ENCODE data around the gene SH3GL1.
"Not testable (repeated sequence)": the region's sequence is repeated elsewhere in the genome, so short reads cannot be mapped to it uniquely, and the experiment has no call there.

The SH3GL1 gene

DNA sequence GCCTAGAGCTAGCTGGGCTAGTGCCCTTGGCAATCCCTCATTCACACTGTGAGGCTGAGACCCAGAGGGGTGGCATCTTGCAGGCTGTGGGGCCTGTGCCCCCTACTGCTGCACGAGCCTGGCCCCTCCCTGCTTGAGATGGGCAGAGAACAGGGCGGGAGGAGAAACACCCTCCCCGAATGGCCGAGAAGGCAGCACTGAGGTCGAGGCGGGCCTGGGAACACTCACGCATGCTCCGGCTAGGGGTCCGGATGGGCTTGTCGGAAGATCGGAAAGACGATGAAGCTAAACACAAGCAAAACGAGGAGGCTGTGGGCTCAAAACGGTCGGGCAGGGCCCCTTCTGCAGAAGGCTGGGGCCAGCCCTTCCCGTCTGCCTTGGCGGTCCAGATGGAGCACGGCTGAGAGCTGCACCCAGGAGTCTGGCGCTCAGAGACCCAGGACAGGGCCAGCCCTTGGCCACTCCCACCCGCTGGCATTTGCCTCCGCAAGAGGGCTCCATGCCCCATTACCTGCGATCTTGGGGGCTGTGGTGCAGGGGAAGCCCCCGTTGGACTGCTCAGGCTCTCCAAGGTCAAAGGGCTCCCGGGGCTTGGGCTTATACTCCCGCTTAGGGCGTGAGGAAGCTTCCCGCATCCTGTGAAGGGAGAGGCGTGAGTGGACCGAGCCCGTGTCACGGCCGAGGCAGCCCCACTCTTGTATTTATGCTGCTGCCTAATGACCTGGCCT lies 38.1 kb downstream of the SH3GL1 start:
- DNase-seq: no peak

DNA sequence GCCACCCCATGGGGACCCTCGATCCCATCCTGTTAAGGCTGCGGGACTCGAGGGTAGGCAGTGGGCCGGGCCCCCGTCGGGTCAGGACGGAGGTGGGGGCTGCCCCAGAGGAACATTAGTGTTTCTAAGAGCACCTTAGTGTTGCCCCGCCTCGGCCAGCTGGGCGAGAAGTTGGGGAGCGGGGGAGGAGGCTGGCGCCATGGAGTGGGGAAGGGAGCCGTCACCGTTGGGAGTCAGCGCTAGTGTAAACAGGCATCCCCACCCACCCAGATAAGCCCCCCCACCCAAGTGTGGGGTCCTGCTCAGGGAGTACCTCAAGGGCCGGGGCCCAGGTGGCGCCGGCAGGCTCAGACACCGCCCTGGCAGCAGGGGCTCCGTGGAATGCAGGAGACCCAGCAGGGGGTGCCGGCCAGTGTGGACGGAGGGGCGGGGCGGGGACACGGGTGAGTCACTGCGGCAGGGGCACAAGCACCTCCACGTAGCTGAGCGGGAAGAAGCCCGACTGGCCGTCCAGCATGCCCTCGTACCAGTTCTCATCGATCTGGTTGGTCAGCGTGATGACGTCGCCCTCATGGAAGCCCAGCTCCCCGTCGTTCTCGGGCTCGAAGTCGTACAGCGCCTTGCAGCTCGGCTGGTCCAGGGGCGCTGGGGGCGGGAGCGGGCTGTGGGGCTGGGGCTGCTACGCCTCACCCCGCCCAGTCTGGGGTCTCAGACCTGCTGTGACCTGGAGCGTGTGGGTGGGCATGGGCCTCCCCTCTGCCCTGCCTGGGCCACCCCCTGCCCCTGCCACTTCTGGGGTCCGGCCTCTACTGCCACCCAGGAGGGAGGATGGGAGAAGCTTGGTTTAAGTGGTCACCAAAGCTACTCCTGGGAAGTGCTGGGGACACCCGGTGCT lies 38.9 kb downstream of the SH3GL1 start:
- no peak for DNase-seq

DNA sequence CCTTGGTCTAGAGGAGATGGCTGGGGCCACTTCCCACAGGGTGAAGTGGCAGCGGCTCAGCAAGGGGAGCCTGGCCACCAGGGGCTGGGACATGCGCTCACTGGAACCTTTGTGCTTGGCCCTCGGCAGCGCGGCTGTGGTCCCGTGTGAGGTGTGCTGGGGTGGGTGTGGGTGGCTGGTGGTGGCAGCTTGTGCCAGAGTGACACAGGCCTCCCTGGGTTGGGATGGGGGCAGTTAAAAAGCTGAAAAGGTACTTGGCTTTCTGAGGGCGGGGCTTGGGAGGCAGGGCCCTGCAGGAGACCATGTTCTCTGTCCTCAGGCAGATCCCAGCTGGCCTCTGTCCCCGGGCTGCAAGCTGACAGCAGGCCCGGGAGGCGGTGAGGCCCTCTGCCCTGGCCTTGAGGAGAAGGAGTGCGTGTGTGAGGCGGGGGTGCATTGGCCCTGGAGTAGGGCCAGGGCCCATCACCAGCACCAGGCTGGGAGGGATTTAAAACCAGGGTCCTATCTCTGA lies 39.7 kb downstream of the SH3GL1 start:
- DNase-seq: no peak

DNA sequence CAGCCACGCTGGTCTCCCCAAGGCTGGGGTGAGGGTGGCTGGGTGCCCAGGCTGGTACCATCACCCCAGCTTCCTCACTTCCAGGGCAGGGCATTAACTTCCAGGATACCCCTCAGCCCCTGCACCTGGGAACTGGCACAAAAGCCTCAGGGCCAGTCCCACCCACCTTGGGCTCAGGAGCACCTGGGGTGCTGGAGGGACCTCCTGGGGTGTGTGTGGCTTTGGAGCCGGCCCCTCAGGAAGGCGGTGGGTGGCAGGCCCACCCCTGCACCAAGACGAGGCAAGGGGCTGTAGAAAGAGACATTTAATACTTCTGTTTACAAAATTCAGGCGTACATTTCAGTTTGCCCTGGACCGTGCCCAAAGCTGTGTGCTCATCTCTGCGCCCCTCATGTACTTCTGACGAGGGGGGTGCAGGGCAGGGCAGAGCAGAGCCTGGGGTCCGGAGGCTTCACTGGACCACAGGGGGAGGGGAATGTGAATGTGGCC lies 40.2 kb downstream of the SH3GL1 start:
- no peak for DNase-seq

DNA sequence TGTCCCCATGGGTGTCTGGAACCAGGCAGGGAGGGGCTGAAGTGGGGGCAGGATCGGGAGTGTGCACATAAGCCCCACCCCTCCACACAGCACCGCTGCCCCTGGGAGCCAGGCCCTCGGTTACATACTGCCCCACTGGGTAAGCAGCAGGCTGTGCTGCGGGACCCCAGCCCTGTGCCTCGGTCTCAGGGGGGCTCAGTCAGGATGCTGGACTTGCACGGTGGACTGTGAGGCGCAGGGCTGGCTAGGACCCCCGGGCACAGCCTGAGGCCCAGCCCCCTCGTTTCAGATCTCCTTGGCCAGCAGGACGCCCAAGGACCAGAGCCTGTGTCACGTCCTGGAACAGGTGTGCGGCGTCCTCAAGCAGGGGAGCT lies 40.7 kb downstream of the SH3GL1 start:
- DNase-seq: no peak

GRCh38 chr19:4358709-4359626 lies 41.4 kb downstream of the SH3GL1 start:
- DNase-seq: no peak

- DNase-seq: no peak
These were observed 42.4 kb downstream of the SH3GL1 start for GRCh38 chr19:4357921-4358326.

- DNase-seq: no peak
These were observed 43.1 kb downstream of the SH3GL1 start for GRCh38 chr19:4357095-4357797.

- DNase-seq: no peak
These were observed 45.5 kb downstream of the SH3GL1 start for GRCh38 chr19:4354897-4355296.

GRCh38 chr19:4354282-4354681 lies 46.1 kb downstream of the SH3GL1 start:
- no peak for DNase-seq

- peak; percentile 38 for DNase-seq
These were observed 47.6 kb downstream of the SH3GL1 start for GRCh38 chr19:4352701-4353121.

- no peak for DNase-seq
These were observed 49.6 kb downstream of the SH3GL1 start for GRCh38 chr19:4350726-4351125.

GRCh38 chr19:4350111-4350510 lies 50.2 kb downstream of the SH3GL1 start:
- DNase-seq: no peak

DNA sequence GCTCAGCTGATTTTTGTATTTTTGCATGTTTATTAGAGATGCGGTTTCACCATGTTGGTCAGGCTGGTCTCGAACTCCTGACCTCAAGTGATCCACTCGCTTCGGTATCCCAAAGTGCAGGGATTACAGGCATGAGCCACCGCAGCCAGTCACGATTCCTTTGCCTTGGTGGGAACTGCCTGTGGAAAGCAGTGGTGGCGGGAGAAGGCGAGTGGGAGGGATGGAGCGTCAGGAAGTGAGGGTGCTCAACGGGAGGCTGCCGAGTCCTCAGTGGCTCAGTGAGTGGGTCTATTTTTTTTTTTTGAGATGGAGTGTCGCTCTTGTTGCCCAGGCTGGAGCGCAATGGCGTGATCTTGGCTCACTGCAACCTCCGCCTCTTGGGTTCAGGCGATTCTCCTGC lies 51.1 kb downstream of the SH3GL1 start:
- not testable (repeated sequence) for DNase-seq

- no peak for DNase-seq
These were observed 52.8 kb downstream of the SH3GL1 start for GRCh38 chr19:4347521-4347920.

DNA sequence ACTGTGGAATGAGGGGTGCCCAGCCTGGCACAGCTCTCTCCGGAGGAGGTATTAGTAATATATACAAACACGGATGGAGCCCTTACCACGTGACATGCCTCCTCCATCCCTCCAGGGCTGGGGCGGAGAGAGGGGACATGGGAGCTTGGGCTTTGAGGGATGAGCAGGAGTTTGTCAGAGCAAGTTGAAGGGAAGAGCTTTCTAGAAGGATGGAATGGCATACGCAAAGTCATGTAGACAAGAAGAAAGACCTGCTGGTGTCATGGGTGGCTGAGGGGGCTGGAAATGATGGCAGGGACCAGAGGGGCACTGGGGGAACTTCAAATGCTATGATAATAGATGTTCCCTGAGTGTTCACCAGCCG lies 54.3 kb downstream of the SH3GL1 start:
- no peak for DNase-seq

DNA sequence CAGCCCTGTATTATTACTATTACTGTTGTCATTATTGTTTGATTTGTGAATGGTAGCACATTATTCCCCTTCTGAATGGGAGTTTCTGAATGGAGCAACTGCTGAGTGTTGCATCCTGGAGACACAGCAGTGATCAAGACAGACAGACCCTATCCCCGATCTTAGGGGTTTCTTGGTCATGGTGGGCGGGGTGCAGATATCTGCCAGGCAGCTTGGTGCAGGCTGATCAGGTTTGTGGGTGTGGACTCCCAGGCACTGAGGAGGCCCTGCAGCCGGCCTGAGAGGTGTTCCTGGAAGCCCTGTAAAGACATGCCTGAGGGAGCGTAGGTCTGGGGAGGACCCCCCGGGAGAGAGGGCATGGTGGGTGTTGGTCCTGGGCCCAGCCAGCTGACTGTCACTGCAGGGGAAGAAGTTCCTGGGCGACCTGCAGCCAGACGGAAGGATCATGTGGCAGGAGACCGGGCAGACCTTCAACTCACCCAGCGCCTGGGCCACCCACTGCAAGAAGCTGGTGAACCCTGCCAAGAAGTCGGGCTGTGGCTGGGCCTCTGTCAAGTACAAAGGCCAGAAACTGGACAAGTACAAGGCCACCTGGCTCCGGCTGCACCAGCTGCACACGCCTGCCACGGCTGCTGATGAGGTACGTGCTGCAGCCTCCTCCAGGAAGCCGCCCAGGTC lies 54.9 kb downstream of the SH3GL1 start:
- DNase-seq: no peak

- peak; percentile 73 for DNase-seq
These were observed 56.7 kb downstream of the SH3GL1 start, which contains the start of gene MPND for GRCh38 chr19:4343370-4344307. MPND (plus strand) TSS chr19:4343562; CDS start chr19:4343594, 32 bp downstream.

- peak; percentile 100 for DNase-seq
These were observed 57.6 kb downstream of the SH3GL1 start for GRCh38 chr19:4342615-4343369.

GRCh38 chr19:4342314-4342614 lies 58.1 kb downstream of the SH3GL1 start:
- peak; percentile 21 for DNase-seq
